GM18858 (cell line): ENCODE data around the gene GBF1.
"Not testable (repeated sequence)": the region's sequence is repeated elsewhere in the genome, so short reads cannot be mapped to it uniquely, and the experiment has no call there.

Experiments used
- ATAC-seq: cut with Tn5 transposase; IDR thresholded peaks from one replicate; pipeline ENCODE4 v1.9.1; 2021; ENCODE audit not compliant: unreplicated experiment

GBF1 gene

DNA sequence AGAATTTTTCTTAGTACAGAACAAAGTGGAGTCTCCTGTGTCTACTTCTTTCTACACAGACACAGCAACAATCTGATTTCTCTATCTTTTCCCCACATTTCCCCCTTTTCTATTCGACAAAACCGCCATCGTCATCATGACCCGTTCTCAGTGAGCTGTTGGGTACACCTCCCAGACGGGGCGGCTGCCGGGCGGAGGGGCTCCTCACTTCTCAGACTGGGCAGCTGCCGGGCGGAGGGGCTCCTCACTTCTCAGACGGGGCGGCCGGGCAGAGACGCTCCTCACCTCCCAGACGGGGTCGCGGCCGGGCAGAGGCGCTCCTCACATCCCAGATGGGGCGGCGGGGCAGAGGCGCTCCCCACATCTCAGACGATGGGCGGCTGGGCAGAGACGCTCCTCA is 56.0 kb downstream of the GBF1 start:
- ATAC-seq = not testable (repeated sequence)

DNA sequence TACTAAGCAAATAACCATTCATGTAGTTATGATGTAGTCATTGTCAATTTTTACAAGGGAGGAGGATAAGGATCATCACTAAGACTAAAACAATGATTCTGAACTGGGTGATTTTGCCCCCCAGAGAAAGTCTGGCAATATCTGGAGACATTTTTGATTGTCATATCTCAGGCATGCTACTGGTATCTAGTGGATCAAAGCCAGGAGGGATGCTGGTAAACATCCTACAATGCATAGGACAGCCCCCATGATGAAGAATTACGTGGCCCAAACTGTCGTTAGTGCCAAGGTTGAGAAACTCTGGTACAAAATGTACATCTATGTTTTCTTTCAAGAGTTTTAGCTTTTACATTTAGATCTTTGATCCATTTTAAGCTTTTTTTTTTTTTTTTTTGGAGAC is 57.3 kb downstream of the GBF1 start:
- no peak for ATAC-seq

DNA sequence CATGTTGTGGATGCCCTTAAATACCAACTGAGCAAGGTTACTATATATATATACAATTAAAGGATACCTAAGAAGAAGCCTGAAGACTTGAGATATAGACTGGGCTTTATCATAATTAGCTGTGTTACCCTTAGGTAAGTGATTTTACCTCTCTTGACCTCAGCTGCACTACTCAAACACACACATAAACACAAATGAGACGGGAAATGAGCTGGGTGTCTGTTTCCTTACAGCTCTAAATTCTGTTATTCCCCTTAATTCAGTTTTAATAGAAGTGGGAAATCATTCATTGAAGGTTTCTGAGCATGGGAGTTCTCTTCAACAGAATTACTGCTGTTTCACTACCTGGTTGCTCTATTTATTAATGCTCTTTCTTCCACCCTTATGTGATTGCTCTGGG is 60.7 kb downstream of the GBF1 start:
- no peak for ATAC-seq

DNA sequence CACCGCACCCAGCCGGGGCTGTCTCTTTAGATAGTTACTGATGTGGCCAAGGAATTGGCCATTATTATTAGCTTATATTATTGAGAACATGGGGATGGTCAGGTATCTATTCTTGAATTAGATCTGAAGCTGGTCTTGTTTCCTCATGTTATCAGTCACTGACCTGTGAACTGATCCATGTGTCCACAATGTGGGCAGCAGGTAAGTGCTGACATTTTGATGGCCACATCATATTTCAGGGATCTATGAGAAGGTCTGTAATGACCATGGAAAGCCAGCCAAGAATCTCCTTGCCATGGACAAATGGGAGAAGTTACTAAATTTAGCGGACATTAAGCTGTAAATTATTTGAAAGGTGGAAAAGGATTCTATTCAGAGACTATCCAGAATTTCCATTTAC is 61.4 kb downstream of the GBF1 start:
- no peak for ATAC-seq

DNA sequence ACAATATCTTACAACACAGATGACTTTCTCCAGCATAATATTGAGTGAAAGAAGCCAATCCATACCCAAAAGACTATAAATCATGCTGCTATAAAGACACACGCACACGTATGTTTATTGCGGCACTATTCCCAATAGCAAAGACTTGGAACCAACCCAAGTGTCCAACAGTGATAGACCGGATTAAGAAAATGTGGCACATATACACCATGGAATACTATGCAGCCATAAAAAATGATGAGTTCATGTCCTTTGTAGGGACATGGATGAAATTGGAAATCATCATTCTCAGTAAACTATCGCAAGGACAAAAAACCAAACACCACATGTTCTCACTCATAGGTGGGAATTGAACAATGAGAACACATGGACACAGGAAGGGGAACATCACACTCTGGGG is 63.0 kb downstream of the GBF1 start:
- ATAC-seq = not testable (repeated sequence)

DNA sequence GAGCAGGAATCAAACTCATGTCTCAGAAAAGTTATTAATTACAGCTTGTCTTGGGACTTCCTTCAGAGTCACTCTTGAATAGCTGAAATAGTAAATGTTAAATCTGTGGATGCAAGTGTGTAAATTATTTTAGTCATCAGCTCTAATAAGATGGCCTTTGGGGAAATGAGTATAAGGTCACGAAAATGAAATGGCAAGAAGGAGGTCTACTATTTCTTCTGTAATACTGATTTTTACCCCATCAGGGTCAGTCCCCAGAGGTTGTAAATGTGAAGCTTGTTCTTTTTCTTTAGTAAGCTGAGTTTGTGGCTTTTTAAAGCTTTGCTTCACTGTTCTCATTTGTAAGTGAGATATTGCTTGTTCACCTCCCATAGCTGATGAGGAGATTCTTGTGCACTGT is 63.9 kb downstream of the GBF1 start:
- no peak for ATAC-seq

DNA sequence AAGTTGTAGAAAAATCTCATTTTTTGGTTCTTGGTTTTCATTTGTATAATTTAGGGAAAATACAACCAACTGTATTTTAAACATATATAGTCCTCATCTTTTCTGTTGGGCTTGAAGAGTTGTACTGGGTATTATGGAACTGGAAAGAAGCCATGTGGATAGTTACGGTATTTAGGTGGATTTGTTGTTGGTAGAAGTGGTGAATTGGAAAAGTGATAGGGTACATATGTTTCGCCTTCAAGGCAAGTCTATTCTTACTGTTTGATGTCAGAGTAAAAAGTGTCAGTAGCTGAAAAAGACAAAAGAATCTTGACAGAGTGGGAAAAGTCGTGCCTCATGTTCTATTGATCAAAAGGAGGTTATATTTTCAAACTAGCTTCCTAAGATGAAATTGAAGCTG is 64.6 kb downstream of the GBF1 start:
- ATAC-seq = no peak

DNA sequence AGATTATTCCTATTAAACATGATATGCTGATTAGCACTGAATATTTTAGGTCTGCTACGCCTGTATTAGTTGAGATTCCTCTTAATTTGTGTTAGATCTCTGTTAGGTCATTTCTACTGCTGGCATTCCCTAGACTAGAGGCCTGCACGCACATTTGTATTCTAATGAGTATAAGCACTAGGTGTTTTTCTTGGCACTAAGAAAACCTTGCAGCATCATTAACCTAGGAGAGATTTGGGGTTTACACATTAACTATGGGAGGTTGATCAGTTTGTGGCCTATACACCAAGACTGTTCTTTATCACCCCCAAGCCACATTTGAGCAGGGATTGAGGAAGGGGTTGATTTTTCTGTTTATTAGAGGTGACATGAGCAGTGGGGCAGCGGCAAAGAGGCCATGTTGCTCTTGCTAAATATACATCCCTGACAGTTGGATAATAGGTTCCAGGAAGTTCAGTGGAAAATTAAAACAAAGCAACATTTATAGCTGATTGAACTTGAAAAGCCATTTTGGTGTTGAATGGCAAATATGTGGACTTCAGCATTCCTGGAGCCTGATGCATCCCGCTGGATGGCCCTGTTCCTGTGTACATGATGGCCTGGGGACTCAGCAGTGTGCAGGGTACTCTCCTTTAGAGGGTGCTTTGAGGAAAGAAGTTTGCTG is 65.2 kb downstream of the GBF1 start:
- no peak for ATAC-seq

DNA sequence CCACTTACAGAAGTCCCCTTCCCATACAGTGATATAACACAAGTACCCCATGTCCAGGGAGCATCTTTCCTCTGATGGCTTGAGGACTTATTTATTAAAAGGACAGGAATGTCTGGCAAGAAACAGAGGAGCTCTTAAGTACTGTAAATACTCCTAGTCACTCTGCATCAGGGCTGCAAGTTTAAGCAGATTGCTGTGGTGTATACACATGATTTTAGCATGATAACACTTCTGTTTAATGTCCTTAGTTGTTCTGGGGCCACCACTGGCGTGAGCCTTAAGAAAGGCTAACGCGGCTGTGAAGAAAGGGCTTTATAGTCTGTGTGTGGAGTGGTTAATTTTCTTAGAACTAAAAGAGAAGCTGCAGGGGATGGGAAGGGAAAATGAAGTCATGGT is 65.7 kb downstream of the GBF1 start:
- no peak for ATAC-seq

DNA sequence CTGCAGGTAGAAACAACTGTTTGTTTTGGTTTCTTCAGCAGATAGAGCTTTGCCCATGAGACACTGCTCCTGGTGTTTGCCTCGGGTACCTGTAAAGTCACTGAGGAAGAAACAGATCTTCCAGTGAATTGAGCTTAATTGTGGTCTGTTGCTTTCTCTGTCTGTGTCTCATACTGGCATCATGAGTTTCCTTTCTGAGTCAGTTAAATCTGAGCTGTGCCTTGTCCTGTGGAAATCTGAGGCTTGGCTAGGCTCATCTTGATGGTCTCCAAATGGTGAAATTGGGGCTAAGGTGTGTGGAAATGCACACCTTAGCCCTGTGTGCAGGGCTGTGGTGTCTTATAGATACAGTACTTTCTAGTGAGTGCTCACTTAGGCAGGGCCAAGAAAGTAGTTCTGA is 67.4 kb downstream of the GBF1 start:
- ATAC-seq = no peak

DNA sequence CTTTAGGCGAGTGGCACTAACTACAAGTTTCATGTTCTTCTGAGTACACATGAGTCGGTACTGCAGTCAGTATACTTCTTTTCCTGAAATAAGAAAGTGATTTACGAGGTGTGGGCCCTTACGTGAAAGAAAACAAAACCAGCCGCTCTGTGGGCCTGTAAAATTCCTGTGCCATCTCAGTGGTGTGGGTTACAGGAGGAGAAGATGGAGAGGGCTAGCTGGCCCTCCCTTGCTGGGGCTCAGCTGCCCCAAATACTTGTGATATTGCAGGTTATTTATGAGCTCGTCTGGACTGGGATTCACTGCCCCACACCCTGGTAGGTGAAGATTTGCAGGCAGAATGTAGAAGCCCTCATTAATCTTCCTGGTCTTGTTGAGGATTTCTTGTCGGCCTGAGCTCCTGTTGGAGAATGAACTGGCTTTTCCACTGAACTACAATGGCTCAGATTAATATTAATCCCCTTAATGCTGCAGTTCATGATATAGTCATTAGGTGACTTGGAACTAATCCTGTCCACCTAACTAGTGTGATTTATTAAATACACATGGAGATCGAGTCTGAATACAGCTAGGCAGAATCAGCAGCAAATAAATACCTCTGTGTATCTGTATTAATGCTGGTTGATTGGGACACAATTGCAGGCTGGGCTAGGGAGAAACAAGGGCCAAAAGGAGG is 68.0 kb downstream of the GBF1 start:
- no peak for ATAC-seq

DNA sequence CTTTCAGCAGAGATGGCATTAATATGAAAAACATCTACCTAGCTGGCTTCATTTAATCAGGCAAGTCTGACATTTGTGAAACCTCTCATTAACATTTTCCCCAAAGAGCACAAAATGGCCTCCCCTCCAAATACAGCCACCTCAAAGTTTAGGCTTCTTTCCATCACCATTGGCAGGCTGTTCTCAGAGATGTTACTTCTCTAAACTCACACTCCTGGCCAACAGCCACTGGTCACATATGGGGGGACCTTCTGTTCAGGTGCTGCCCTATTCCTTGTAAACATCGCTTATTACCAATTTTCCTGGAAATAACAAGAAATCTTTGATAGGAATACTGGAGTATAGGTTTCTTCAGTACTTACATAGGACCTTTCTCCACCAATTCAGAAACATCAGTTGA is 69.5 kb downstream of the GBF1 start:
- ATAC-seq = no peak

DNA sequence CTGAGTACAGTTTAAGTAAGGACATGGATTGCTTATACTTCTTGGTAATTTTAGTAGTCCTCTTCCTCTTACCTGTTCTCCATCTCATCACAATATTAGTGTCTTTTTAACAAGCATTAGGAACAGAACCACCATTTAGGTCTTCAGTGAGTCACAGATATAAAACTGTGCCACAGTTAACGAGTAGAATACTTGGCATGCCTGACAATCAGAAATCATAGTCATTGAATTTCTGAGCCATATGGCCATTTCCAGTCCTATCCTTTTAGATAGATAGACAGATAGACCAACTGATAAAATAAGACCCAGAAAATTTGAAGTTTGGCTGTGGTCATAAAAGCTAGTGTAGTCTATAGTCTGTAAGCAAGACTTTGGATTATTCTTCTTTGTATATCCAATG is 71.1 kb downstream of the GBF1 start:
- no peak for ATAC-seq

DNA sequence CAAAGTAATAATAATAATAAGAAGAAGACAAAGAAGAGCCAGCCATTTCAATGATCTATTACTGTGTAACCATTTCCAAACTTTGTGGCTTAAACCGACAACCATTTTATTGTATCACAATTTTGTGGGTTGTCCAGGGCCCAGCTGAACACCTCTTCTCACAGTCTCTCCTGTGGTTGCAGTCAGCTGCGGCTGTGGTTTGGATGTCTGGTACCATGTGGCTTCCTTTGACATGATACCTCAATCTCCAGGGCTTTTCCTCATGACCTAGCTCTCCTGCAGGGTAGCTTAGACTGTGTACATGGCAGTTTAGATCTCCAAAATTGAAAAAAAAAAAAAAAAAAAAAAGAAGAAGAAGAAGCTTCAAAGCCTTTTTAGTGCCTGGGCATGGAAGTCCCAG is 77.6 kb downstream of the GBF1 start:
- no peak for ATAC-seq

DNA sequence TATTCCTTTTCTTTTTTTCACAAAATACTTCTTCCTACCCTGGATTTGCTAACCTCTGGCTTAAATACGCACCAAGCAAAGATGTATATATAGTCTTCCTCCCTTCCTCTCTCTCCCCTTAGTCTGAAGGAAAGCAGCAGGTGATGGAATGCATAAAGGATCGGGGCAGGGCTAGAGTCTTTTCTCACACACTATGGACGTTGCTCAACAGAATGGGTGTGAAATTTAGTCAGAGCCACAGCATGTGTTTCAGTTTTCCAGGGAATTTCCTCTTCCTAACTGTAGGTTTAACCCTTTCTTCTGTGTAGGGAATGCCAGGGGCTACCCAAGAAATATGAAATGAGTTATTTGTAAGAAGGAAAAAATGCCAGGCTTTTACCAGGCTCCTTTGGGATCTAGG is 78.7 kb downstream of the GBF1 start:
- ATAC-seq = no peak

DNA sequence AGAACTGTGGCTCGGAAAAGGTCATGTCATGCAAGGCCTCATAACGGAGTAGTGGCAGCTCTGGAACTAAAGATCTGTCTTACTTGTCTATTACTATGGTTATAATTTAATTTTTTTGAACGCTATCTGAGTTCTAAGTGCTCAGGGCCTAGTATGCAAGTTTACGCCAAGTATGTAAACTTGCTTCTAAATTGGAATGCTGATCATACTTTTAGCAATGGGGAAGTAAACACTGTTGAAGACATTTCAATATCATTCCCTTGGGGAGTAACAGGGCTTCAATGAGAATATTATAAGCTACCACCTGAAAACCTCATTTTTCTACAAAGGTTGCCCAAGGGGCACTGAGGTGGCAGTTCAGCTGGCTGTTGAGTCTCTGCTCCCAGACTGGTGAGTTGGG is 80.7 kb downstream of the GBF1 start:
- ATAC-seq = no peak

DNA sequence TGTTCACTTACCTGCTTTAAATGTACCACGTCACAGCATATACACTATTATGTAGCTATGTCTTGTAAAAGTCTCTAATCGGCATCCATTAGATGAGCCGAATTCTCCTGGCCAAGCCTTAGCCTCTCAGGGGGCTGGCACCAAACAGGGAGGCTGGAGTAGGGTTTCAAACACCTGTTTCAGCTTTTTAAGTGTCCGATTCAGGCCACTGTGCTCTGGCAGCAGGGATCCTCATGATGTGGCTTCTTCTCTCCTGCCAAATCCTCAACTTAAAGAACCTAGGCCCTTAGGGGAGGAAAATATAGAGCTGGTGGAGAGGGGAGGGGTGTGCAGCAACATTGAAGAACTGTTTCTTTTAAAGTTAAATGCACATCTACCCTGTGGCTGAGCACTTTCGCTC is 81.7 kb downstream of the GBF1 start:
- no peak for ATAC-seq

DNA sequence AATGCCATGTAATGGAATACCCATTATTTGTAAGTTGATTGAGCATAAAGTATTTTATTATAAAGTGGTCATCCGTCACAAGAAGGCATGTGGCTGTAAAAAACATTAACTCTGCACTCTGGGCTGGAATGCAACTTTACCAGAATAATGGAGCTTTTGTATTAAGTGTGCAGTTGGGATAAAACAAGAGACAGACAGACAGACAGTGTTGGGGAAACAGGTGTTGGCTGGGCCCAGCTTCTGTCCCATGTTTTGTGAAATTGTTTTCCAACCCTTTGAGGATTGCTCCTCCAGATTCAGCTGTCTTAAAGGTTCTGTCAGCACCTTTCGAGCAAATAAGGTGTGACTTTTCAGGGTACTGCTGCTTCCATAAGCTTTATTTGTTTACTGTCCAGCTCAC is 82.3 kb downstream of the GBF1 start:
- no peak for ATAC-seq

DNA sequence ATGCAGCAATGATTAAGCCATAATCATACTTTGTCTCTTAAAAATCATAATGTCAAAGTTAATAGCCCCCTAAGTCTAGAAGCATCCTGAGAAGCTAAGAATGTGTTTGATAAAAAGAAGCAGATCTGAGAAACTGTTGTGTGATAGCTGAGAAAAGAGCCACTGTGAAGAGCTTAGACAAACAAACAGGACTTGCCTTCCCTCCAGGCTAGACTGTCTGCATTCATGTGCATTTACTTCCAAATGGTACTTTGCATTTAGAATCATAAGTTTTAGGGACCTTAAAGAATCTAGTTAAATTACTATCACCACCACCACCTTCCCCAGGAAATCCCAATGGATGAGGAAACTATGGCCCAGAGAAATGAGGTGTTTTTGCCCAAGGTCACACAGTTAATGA is 87.4 kb downstream of the GBF1 start:
- ATAC-seq = no peak

DNA sequence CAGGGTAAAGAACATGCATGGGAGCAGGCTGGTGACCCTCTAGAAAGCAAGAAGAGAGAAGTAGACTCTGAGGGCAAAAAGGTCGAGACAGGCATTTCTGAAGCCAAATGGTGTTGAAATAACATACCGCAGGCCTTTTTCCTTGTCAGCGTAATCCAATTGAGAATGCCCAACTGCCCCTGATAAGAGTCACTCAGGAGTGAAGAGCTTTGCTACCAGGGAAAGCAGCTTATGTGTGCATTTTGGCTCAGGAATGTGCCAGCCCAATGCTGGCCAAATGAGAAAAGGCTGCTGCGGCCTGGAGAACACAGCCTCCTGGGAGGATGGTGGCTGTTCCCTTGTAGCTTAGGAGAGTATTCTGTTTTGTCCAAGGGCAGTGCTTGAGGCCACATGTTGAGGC is 88.8 kb downstream of the GBF1 start:
- no peak for ATAC-seq

DNA sequence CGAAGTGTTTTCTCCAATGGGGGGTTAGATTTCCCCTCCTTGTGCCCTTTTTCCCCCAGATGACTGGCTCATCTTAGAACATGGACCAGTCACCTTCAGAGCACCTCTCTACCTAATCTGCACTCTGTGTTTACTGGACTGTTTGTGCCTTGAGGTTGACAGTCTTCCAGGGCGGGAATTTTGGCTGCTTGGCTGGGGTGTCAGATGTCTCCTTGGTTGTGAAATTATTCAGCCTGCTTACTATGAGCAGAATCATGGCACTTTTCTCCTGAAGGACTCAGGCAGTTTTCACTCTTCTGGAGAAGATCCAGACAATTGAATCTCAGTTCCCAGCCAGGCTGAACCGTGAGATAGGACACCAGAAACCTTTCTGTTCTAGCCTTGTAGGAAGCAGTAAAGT is 89.9 kb downstream of the GBF1 start:
- no peak for ATAC-seq

DNA sequence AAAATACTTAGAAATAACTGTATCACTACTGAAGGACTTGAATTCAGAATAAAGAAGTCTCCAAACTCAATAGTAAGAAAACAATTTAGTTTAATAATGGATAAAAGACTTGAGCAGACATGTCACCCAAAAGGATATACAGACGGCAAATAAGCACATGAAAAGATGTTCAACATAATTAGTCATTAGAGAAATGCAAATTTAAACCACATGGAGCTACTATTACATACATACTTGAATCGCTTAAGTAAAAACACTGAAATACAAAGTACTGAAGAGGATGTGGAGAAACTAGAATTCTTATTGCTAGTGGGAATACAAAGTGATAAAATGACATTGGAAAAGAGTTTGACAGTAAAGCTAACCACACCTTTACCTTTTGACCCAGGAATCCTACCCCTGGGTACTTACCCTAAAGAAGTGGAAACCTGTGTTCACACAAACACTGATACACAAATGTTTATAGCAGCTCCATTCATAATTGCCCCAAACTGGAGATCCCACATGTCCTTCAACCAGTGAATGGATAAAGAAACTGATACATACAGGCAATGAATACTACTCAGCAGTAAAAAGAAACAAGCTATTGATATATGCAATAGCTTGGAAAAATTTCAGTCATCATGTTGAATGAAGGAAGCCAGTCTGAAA is 95.8 kb downstream of the GBF1 start:
- no peak for ATAC-seq

DNA sequence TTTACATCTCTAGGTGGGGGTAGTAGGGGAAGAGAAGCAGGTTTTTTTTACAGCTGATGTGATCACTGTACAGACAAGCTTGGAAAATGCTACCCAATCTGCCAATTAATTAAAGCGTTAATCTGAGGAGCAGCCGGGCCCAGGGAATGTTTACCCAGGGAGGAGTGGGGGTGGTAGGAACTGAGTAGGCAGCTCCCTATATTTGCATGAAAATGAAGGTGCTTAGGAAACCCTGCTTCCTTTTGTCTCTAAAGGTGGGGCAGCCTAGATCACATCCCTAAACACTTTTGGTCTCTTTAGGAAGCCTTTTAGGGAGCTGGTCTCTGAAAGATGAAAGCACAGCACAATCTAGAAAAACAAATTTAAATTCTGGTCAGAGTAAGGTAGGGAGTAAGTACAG is 97.1 kb downstream of the GBF1 start:
- ATAC-seq = no peak
